DMS79 treated with DMSO at 0.1 percent for 48 hours (cell line): ENCODE data around the gene RAB40C.

Experiments used
- DNase-seq: peaks from one replicate; lab custom pipeline; 2025; lab: John Stamatoyannopoulos, UW

Gene RAB40C

GRCh38 chr16:559411-560203 lies 30.3 kb upstream of the RAB40C start:
- no peak for DNase-seq

DNA sequence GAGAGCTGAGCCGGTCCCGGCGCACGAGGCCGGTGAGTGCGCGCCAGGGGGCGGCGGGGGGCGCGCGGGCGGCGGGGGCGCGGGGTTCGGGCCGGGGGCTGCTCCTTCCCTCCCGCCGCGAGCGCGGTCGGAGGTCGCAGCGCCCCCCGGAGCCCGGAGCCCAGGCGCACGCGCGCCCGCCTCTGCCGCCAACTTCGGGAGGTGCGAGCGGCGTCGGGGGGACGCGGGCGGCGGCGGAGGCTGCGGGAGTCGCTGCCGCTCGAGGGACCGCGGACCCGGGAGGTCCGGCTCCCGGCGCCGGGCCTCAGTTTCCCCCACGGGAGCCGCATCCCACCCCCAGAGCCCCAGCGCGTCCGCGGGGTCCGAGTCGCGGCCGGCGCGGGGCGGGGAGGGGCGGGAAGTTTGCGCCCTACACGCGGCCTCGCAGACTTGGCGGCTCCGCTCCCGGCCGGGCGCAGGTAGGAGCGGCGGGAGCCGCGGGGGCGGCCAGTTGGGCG lies 29.6 kb upstream of the RAB40C start, which contains the start of gene PRR35:
Gene PRR35 (plus strand): TSS at position 191 of the 497 bp plus-strand sequence. CDS start 2,901 bp downstream, outside the sequence.
- no peak for DNase-seq

DNA sequence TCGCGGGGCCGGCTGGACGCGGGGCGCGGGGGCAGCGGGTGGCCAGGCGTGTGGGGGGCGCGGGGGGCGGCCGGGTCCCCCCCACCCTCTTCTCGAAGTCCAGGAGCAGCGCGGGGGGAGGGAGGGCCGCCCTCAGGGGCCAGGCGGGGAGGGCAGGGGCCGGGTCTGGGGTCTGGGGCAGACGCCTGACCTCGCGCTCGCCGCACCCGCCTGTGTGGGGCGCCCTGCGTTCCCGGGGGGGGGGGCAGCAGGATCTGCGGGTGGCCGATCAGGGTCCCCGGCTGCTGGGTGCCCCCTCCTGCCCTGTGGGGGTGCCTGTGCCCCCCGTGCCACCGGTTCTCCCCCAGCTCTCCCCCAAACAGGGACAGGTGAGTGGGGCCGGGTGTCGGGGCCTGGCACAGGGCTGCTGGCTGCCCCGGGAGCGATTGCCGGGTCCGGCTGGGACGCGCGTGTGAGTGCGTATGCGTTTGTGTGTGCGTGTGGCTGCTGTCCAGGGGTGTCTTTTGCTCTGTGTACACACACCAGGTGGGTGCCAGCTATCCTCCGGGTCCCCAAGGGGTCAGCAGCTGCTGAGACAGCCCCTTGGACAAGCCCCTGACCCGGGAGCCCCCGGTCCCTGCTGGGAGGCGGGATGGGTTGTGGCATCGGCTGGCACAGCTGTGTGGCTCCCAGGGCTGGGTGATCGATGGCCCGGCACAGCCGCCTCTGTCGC lies 29.0 kb upstream of the RAB40C start:
- no peak for DNase-seq

DNA sequence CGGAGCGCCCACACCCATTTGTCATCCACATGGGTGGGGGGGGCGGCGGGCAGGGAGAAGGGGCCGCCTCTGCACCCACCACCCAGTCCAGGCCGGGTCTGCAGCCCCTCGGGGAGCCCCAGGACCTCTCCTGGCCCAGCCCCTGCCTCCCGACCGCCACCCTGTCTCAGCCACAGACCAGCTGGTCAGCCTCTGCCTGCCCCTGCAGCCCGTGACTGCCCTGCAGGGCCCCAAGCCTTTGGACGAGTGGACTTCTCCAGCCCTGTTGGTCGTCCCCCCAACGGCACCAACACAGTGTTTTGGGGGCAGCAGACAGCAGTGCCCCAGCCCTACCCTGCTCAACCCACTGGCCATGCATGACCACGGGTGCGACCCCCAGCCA lies 28.5 kb upstream of the RAB40C start:
- no peak for DNase-seq

GRCh38 chr16:561957-562938 lies 27.6 kb upstream of the RAB40C start:
- DNase-seq, result no peak

GRCh38 chr16:563072-563644 lies 26.7 kb upstream of the RAB40C start:
- no peak for DNase-seq

DNA sequence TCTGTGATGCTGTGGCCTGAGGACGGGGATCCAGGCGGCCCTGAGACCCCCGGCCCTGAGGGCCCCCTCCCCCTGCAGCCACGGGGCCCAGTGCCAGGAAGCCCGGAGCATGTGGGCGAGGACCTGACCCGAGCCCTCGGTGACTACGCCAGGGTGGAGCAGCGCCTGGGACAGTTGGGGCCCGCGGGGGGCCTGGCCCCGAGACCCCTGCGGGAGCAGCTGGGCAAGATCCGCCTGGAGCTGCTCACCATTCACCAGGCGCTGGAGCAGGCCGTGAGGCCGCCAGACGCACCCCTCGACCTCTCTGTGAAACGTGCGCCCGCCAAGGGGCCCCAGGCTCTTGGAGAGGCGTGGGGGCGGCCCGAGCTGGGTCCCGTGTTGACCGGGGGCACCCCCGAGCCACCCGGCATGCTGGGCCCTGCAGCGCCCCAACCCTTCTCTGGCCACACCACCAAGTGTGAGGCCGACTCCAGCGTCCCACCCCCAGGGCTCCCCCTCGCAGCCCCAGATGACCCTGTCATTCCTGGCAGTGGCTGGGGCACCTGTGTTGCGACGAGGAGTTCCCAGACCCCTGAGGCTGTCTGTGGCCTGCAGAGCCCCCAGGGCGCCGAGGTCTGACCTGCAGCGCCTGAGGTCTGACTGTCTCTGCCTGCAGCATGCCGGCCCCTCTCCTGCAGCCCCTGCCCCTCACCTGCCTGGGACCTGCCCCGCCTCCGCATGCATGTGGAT lies 25.0 kb upstream of the RAB40C start:
- no peak for DNase-seq

DNA sequence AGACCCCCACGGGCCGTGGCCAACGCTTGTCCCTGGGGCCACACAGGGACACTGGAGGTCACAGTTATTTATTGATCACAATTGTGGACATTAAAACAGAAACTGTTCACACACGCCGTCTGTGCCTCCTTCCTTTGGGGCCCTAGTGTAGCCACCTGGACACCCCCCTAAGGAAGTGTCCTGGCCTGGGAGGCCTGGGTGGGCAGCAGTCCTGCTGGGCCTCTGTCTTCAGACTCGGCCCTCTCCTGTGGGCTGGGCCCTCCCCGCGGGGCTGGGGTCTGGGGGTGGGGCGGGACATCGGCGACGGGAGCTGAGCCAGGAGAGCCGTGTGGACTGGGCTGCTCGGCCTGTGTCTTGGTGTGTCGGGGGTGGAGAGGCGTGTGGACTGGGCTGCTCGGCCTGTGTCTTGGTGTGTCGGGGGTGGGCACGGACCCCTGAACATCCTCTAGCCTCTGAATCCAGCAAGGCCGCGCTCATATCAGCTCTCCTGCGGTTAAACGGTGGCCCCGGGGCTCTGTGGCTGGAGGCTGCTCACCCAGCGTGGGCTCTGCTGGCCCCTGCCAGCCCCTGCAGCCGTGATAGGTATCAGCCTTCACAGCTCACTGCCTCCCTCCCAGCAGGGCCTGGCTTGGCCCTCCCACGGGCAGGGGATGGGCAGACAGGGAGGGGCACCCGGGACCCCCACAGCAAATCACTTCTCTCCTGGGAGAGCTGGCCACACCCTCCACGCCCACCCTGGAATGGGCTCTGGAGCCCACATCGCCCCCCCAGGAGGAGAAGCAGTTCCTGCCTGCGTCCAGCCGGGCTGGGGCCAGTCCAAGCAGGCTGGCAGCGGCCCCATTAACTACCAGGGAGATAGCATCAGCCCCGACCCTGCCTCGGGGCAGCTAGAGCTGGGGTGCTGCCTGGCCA lies 24.2 kb upstream of the RAB40C start:
- DNase-seq, result no peak

DNA sequence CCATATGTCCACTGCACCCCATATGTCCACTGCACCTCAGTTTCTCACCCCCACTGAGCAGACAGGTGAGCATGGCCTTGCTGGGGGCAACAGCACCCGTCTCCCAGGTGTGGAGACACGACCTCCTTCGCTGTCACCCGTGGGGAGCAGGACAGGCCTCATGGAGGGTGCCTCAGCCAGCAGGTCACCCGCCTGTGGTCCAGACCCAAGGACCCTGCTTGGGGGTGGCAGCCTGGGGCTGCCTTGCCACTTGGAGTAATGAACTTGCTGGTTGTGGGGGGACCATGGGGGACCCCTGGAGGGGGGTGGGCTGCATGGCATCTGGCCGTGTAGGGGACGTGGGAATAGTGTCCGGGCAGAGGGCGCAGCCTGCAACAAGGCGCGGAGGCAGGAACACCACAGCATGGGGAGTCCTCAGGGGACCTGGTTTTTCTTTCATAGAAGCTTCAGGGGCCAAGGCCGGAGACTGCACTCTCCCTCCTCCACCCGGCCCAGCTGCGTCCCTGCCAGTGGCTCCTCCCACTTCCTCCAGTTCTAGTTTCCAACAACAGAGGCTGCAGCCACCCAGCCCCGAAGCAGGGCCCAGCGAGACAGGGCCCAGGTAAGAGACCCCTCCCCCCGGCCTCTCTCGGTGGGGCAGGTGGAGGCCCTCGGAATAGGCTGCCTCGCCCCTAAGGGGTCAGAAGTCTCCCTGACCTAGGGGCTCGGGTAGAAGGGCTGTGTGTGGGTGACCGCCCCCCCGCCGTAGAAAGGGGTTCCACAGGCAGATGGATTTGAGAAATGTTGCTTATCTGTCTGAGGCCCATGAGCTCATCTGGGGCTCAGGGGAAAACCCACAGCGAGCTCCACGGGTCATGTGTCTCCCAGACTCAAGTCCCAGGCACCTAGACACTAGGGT lies 23.1 kb upstream of the RAB40C start, which contains the start of gene NHLRC4:
Gene NHLRC4 (plus strand): TSS at position 531 of the 898 bp plus-strand sequence. CDS start 1,043 bp downstream, outside the sequence.
- DNase-seq, result no peak

- DNase-seq, result no peak
These were observed 22.3 kb upstream of the RAB40C start for GRCh38 chr16:567373-568256.

- no peak for DNase-seq
These were observed 21.2 kb upstream of the RAB40C start for GRCh38 chr16:568401-569258.

- peak; percentile 49 for DNase-seq
These were observed 20.2 kb upstream of the RAB40C start, which contains the start of gene PIGQ for GRCh38 chr16:569445-570254. PIGQ (plus strand) TSS chr16:569968; CDS start chr16:574075, 4,107 bp downstream.

DNA sequence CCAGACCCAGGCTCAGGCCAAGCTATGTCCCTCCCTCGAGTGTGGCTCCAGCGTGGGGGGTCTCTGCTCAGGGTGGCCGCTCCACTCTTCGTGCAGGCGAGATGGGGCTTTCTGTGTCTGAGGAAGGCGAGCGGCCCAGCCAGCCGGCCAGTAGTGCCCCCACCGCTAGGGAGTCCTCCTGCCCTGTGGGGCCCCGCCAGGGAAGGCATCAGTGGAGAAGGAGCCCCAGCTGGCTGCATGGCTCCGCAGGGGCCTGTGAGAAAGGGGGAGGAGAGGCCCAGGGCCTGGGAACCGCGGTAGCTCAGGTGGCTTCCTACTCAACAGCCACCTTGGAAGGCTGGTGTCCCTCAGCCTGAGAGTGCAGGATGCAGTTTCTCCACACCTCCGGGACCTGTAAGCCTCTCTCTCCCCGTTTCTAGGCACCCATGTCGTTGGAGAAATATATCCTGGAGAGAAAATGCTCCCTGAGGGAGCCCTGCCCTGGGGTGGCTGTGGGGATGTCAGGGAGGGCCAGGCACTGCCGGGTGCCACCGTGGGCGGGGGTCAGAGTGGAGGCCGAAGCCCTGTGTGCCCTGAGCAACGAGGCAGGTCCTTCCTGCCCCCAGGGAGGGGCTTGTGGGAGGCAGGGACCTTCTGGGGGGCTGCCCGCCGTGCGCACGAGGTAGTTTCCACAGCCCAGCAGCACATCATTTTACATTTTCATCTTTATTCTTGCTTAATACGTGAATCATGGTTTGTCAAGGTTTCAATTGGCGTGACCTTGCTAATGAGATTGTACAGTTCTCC lies 16.8 kb upstream of the RAB40C start:
- DNase-seq, result no peak

DNA sequence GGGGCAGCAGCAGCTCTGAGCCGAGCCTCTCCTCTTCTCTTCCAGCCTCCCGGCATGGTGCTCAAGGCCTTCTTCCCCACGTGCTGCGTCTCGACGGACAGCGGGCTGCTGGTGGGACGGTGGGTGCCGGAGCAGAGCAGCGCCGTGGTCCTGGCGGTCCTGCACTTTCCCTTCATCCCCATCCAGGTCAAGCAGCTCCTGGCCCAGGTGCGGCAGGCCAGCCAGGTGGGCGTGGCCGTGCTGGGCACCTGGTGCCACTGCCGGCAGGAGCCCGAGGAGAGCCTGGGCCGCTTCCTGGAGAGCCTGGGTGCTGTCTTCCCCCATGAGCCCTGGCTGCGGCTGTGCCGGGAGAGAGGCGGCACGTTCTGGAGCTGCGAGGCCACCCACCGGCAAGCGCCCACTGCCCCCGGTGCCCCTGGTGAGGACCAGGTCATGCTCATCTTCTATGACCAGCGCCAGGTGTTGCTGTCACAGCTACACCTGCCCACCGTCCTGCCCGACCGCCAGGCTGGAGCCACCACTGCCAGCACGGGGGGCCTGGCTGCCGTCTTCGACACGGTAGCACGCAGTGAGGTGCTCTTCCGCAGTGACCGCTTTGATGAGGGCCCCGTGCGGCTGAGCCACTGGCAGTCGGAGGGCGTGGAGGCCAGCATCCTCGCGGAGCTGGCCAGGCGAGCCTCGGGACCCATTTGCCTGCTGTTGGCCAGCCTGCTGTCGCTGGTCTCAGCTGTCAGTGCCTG lies 15.7 kb upstream of the RAB40C start:
- DNase-seq, result no peak
